Retina (tissue), 1 donor: Measurements from ENCODE around the gene SNRNP27.
"Not testable (repeated sequence)": the region's sequence is repeated elsewhere in the genome, so short reads cannot be mapped to it uniquely, and the experiment has no call there.

ENCODE experiments used
- DNase-seq: peaks from one replicate; pipeline ENCODE4 v3.0.0-alpha.2; 2016

Gene SNRNP27

GRCh38 chr2:69893684-69894551, at the start of gene SNRNP27:
Gene SNRNP27, plus strand, starts transcription at chr2:69893956. Its CDS starts 29 bp downstream, at chr2:69893985.
- DNase-seq: peak; percentile 92

DNA sequence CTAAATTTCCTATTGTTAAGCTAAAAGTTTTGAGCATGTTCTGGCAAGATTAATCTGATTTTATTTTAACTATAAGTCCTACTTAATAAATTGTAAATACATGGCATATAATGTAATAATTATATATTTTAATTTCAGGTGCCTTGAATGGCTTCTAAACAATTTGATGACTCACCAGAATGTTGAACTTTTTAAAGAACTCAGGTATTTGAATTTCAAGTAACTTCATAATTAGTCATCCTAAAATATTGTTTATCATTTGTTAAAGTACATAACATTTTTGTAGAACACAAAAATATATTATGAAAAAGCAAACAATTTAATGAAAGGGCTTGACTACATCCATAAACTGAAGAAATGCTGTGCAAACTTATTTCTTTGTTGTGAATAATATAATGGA, 49.8 kb upstream of the SNRNP27 start:
- DNase-seq: no peak

GRCh38 chr2:69844560-69844959, 49.2 kb upstream of the SNRNP27 start:
- no peak for DNase-seq

GRCh38 chr2:69846182-69847067, 47.3 kb upstream of the SNRNP27 start:
- DNase-seq: no peak

DNA sequence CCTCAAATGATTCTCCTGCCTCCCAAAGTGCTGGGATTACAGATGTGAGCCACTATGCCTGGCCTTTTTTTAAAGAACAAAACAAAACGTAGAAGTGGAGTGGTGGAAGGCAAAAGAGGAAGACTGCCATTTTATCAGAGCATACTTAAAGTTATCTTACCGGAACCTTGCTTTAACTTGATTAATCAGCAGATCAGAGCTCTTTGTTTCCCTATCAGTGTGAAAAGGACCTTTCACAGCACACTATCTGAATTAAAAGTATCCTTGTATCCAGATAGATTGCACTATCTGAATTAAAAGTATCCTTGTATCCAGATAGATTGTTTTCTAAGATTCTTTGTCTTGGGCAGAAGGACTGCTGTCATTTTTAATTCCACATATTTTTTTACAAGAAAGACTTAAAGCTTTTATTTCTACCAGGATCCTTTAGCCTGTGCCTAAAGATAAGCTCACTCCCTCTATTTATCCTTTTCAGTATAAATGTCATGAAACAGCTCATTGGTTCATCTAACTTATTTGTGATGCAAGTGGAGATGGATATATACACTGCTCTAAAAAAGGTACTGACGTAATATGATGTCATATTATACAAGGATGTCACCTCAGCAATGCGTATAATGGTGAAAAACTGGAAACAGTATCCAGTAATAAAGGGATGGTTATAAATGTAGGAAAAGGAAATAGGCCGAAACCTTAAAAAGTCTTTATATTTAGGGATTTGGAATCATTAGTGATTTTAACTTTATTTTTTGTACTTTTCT, 46.5 kb upstream of the SNRNP27 start:
- no peak for DNase-seq

- no peak for DNase-seq
These were observed 45.5 kb upstream of the SNRNP27 start for GRCh38 chr2:69848186-69848790.

GRCh38 chr2:69858261-69858660, 35.5 kb upstream of the SNRNP27 start:
- no peak for DNase-seq

DNA sequence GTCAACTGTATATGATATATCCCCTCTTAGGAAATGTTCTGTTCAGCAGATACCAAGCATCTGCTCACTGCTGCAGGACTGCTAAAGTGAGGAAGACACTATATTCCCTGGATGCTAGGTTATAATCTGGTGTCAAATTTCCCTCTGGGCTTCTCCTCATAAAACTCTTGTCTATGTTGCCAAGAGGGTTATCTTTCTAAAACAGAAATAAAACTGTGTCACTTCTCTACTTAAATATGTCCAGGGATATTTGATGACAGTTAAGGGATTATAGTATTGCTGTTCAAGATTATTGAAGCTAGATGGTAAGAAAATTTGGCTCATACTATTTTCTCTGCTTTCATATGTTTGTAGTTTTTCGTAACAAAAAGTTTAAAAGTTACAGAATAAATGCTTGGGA, 30.5 kb upstream of the SNRNP27 start:
- no peak for DNase-seq

DNA sequence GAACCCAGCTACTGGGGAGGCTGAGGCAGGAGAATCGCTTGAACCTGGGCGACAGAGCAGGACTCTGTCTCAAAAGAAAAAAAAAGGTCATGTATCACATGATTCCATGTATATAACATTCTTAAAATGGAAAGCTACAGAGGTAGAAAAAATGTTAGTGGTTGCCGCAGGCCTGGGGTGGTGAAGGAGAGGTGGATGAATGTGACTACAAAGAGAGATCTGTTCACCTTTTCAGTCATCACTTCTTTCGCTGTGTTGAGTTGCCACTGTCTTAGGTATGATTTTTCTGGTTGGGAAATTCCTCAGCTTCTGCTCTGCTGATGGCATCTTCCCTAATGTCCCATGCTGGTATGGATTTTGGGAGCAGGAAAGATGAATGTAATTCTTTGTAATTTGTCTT, 5.3 kb upstream of the SNRNP27 start:
- DNase-seq: no peak

- no peak for DNase-seq
These were observed 4.5 kb upstream of the SNRNP27 start for GRCh38 chr2:69889302-69889701.

DNA sequence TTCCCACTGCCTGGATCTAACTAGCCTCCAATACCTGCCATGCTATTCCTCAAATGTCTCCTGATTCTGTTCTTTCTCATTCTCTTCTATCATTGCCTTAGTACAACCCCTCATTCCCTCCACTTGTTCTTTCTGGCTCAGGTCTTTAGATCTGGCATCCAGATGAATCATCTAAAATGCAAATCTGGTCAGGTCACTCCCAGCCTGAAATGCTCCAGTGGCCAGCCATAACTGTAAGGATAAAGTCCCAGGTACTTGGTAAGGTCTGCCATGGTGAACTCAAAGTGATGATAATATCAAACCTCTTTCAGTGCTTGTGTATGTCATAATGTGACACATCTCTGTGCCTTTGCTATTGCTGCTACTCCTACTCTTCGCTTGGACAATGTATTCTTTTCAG, 2.9 kb upstream of the SNRNP27 start:
- DNase-seq: no peak

- not testable (repeated sequence) for DNase-seq
These were observed 825 bp upstream of the SNRNP27 start for GRCh38 chr2:69892838-69893424.

DNA sequence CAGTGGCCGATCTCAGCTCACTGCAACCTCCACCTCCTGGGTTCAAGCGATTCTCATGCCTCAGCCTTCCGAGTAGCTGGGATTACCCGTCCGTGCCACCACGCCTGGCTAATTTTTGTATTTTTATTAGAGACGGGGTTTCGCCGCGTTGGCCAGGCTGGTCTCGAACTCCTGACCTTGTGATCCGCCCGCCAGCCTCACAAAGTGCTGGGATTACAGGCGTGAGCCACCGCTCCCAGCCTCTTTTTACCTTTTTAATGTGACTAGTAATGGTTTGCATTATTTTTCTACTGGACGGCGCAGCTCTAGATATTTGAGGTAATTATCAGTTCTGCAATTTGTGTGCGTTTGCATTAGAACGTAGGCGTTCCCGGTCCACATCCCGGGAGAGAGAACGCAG, 981 bp downstream of the SNRNP27 start:
- not testable (repeated sequence) for DNase-seq

GRCh38 chr2:69902213-69902922, 8.6 kb downstream of the SNRNP27 start:
- DNase-seq: no peak

DNA sequence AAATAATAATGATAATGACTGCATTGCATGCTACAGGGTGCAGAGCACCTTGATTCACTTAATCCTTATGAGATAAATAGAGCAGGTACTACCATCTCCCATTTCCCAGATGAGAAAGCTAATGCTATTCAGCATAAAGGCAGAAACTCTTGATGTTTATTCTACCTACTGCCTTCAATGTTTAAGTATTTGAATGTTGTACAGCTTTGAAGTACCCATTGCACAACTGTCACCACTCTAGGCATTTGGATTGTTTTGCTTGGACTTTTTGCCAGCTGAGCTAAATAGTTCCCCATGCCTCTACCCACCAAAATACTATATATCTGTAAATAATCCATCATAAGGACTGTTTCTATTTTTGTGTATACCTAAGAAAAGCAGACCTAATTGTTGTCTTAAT, 13.5 kb downstream of the SNRNP27 start:
- no peak for DNase-seq

DNA sequence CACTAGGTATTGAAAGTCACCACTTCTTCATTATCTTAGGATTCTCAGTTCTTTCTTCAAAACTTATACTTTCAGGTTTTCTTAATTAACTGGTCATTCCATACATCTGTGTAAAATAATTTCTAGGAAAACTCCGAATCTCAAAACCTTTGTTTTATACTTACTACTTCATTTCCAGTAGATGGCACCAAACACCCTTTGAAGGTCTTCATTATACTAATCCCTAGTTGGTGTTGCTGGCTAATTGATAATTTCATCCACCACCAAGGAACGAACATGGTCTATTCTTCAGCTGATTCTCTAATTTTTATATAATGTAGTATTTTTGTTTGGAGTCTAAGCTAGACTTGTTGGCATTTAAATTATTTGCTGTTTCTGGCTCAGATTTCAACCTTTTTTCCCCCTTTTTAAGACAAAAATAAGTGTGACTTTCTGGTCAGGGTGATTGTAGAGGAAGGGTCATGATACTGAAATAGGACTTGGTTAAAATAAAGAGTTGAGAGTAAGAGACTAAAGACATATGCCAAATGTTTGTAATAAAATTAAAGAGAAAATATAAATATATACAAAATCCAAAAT, 18.3 kb downstream of the SNRNP27 start:
- peak; percentile 32 for DNase-seq

- peak; percentile 98 for DNase-seq
These were observed 20.6 kb downstream of the SNRNP27 start for GRCh38 chr2:69914164-69914949.

- DNase-seq: peak; percentile 97
These were observed 21.5 kb downstream of the SNRNP27 start, which contains the start of gene MXD1 for GRCh38 chr2:69914950-69915945. Gene MXD1, plus strand, starts transcription at chr2:69915109. Its CDS starts 222 bp downstream, at chr2:69915331.

- DNase-seq: no peak
These were observed 22.4 kb downstream of the SNRNP27 start for GRCh38 chr2:69916106-69916505.
